Bronchial epithelial cell (primary cell): ENCODE measurements around the gene NT5M. TPM values are rescaled to one million over a fixed set of nuclear protein-coding genes. Genes with fewer than 3 reads are reported as not detected.
"Not testable (repeated sequence)": the region's sequence is repeated elsewhere in the genome, so short reads cannot be mapped to it uniquely, and the experiment has no call there.

Experiments
- DNase-seq: peaks from one replicate; pipeline ENCODE4 v3.0.0-alpha.2; 2010; ENCODE audit warnings: low read depth
- FAIRE-seq: peaks from 2 replicates; lab custom pipeline; 2011; peaks lifted over from hg19 to GRCh38; lab: Jason Lieb, UNC
- H3K27me3 ChIP-seq: 2 replicates; pipeline ENCODE4 v1.5.1; 2011; ENCODE audit warnings: low read length; ENCODE audit not compliant: control insufficient read depth, insufficient read depth
- H3K36me3 ChIP-seq: 2 replicates; pipeline ENCODE4 v1.5.1; 2011; ENCODE audit warnings: low read length; ENCODE audit not compliant: control insufficient read depth, insufficient read depth
- H3K4me3 ChIP-seq: 2 replicates; pipeline ENCODE4 v1.5.1; 2011; ENCODE audit warnings: mild to moderate bottlenecking, low read depth, low read length, control low read depth
- total RNA-seq: library from RNA; depleted of rRNA; stranded (reverse); fragments of >200 nt; gene quantifications from 2 replicates; pipeline ENCODE4 v1.2.1, GENCODE V29; 2014
- TF ChIP-seq, protein P1 (sequence below): IDR thresholded peaks from 2 replicates; pipeline ENCODE4 v1.5.1; 2011; ENCODE audit warnings: mild to moderate bottlenecking, moderate library complexity, low read length, control low read depth, inconsistent platforms; ENCODE audit not compliant: insufficient read depth, severe bottlenecking

Gene NT5M
- 0.79 and 1.0 TPM in 2 replicates for total RNA-seq

DNA sequence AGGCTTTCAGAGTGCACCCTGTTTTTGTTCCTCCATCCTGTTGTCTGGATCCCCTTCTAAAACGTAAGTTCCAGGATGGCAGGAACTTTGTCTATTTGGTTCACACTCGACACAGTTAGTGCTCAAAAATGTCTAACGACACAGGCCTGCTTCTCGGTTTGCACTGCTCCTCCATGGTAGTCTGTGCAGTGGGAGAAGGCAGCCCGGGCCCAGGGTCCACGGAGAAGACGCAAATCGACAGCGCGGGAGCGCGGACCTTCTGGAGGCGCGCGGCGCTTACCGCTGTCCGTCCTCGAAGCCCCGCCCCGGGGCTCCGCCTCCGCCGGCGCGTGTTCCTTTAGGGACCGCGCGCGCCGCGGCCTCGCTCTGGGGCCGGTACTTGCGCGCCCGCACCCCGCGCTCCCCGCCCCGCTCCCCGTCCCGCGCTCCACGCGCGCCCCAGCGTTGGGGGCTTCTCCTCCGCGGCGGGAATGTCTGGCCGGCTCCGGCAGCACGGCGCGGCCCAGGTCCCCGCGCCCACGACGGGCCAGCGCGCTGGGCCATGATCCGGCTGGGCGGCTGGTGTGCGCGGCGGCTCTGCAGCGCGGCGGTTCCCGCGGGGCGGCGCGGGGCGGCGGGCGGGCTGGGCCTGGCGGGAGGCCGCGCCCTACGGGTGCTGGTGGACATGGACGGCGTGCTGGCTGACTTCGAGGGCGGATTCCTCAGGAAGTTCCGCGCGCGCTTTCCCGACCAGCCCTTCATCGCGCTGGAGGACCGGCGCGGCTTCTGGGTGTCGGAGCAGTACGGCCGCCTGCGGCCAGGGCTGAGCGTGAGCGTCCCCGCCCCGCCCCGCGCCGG, at the start of gene NT5M:
Gene NT5M, plus strand, starts transcription at position 364 of the 837 bp plus-strand sequence. Its CDS starts 178 bp downstream, at position 542.
- no peak for FAIRE-seq
- TF ChIP-seq, protein P1, sequence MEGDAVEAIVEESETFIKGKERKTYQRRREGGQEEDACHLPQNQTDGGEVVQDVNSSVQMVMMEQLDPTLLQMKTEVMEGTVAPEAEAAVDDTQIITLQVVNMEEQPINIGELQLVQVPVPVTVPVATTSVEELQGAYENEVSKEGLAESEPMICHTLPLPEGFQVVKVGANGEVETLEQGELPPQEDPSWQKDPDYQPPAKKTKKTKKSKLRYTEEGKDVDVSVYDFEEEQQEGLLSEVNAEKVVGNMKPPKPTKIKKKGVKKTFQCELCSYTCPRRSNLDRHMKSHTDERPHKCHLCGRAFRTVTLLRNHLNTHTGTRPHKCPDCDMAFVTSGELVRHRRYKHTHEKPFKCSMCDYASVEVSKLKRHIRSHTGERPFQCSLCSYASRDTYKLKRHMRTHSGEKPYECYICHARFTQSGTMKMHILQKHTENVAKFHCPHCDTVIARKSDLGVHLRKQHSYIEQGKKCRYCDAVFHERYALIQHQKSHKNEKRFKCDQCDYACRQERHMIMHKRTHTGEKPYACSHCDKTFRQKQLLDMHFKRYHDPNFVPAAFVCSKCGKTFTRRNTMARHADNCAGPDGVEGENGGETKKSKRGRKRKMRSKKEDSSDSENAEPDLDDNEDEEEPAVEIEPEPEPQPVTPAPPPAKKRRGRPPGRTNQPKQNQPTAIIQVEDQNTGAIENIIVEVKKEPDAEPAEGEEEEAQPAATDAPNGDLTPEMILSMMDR, result no peak
- peak; percentile 35 for DNase-seq
- peaks cover 3% of the 10 kb centered on the region for H3K27me3 ChIP-seq
- peak within 1 kb of the TSS; percentile 47 for H3K4me3 ChIP-seq
- H3K36me3 ChIP-seq, result no peaks in the 10 kb centered on the region

DNA sequence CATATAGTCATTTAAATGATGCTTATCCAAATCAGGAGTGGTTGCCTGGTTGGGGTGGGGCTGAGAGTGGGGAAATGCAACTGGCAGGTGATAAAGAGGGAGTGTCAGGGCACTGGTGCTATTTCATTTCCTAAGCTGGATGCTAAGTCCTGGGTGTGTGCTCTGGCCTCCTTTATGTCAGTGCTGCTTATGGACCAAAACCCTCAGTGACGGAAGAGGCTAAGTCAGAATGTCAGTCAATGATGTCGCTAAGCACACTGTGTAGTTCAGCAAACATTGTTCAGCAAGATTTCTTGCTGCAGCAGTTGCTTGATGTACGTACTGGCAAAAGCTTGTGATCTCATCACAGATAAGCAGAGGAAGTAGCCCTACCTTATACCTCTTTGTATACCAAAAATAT, 49.8 kb upstream of the NT5M start:
- TF ChIP-seq, protein P1, result no peak
- no peaks in the 10 kb centered on the region for H3K27me3 ChIP-seq
- peaks cover 15% of the 10 kb centered on the region for H3K36me3 ChIP-seq
- no peak for DNase-seq
- peak; percentile 85 for FAIRE-seq
- no peak overlapping the region for H3K4me3 ChIP-seq

DNA sequence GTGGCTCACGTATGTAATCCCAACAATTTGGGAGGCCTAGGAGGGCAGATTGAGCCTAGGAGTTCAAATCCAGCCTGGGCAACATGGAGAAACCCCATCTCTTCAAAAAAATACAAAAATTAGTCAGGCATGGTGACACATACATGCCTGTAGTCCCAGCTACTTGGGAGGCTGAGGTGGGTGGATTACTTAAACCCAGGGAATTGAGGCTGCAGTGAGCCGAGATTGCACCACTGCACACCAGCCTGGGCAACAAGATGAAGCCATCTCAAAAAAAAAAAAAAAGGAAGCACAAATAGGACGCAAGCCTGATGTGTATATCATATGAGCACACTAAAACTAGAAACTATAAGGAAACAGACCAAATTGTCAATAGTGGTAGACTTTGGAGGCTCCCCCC, 49.1 kb upstream of the NT5M start:
- peaks cover 16% of the 10 kb centered on the region for H3K36me3 ChIP-seq
- FAIRE-seq (no peak), DNase-seq (peak; percentile 3)
- TF ChIP-seq, protein P1, result no peak
- H3K4me3 ChIP-seq, result no peak overlapping the region
- H3K27me3 ChIP-seq, result no peaks in the 10 kb centered on the region

DNA sequence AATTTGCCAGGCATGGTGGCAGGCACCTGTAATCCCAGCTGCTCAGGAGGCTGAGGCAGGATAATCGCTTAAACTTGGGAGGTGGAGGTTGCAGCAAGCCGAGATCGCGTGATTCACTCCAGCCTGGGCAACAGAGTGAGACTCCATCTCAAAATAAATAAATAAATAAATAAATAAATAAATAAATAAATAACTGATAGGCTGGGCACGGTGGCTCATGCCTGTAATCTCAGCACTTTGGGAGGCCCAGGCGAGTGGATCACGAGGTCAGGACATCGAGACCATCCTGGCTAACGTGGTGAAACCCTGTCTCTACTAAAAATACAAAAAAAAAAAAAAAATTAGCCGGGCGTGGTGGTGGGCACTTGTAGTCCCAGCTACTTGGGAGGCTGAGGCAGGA, 47.5 kb upstream of the NT5M start:
- peaks cover 25% of the 10 kb centered on the region for H3K36me3 ChIP-seq
- not testable (repeated sequence) for H3K4me3 ChIP-seq, DNase-seq, FAIRE-seq, H3K27me3 ChIP-seq

DNA sequence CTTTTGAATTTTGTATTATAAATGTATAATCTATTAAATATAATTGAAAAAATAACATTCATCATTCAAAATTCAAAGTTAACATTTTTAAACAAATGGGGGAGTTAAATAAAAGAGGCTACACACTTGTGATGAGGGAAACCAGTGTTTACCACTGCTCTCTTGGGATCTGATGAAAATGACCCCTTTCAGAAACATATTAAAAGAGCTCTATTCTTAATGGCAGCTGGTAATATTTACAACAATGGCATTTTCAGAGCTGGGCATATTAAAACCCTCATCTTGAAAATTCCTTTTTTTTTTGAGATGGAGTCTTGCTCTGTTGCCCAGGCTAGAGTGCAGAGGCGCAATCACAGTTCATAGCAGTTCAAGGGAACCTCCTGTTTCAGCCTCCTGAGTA, 46.9 kb upstream of the NT5M start:
- peaks cover 25% of the 10 kb centered on the region for H3K36me3 ChIP-seq
- no peak for DNase-seq

DNA sequence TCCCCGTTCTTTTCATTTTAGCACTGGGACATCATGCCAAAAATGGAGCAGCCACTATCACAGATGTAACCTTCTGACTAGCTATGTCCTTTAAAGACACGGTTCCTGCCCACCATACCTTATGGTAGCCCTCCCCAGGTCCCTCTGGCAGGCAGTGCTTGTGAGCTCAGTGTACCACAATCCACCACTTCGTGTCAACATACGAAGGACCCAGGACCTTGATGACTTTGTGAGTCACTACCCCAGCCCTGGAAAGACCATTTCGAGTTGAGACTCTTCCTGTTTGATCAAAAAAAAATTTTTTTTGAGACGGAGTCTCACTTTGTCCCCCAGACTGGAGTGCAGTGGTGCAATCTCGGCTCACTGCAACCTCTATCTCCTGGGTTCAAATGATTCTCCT, 45.2 kb upstream of the NT5M start:
- no peaks in the 10 kb centered on the region for H3K27me3 ChIP-seq
- TF ChIP-seq, protein P1, result no peak
- H3K36me3 ChIP-seq, result peaks cover 23% of the 10 kb centered on the region
- DNase-seq (no peak), FAIRE-seq (no peak)
- no peak overlapping the region for H3K4me3 ChIP-seq

More for the DNA sequence above, 46.9 kb upstream of the NT5M start:
- Histone ChIP-seq H3K4me3 (no peak overlapping the region), H3K27me3 (no peaks in the 10 kb centered on the region)
- FAIRE-seq, result no peak
- TF ChIP-seq, protein P1, result no peak
